GM21390 (cell line): ENCODE measurements around the gene DNAH3.

ENCODE experiments used
- ATAC-seq: cut with Tn5 transposase; IDR thresholded peaks from one replicate; pipeline ENCODE4 v1.9.1; 2021; ENCODE audit not compliant: unreplicated experiment

DNAH3 gene

DNA sequence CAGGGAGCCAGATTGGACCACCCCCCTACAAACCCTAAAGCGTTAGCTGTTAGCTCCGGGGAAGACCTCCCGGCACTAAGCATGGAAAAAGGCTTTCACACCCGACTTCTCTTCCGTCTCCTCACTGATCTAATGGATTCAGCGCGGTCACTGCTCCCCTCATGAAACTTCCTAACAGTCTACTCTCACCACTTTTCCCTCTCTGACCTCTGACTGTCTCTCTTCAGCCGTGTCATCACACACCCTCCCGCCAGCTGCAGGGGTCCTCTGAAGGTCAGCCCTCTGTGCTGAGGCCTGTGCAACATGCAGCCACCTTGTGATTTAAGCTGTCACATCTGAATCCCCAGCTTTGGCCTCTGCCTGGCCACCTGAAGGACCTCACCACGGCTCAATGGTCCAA is 234.4 kb downstream of the DNAH3 start:
- no peak for ATAC-seq

DNA sequence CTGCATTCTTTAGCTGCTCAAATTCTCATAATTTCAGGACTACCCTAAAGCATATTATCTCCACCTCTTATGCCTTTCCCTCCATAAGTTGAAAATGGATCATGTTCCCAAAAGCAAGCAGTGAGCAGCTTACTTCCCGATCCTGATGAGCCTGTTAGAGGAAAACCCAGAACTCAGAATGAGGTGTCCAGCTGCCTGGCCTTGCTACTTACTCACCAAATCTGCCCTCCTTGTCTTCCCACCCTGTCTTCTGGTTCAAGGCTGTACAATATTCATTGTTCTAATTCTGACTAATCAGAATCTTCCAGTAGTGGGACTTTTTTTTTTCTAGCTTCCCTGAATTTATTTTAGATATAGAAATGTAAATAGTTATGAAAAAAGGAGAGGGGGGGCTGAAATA is 239.3 kb downstream of the DNAH3 start:
- no peak for ATAC-seq

DNA sequence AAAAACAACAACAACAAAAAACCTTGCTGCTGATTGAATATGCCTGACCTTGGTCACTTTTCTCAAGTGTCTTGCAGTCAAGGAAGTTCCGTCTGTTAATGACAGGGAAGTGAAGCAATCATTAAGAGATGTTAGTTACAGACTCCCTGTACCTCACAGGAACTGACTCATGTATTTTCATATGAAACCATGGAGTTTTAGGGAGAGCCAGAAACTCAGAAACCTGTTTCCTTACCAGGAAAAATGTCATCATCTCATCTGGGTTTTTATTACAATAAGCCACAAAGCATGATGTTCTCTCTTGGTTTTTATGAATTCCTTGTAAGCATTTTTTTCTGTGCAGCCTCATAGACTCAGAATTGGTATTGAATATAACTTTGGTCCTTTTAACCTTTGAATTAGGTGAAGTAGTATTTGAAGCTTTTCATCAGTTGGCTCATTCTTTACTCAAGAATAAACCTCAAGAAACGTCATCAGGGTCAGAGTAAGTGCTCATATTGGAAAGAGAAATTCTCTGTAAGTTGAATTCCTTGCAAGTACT is 239.8 kb downstream of the DNAH3 start:
- no peak for ATAC-seq

DNA sequence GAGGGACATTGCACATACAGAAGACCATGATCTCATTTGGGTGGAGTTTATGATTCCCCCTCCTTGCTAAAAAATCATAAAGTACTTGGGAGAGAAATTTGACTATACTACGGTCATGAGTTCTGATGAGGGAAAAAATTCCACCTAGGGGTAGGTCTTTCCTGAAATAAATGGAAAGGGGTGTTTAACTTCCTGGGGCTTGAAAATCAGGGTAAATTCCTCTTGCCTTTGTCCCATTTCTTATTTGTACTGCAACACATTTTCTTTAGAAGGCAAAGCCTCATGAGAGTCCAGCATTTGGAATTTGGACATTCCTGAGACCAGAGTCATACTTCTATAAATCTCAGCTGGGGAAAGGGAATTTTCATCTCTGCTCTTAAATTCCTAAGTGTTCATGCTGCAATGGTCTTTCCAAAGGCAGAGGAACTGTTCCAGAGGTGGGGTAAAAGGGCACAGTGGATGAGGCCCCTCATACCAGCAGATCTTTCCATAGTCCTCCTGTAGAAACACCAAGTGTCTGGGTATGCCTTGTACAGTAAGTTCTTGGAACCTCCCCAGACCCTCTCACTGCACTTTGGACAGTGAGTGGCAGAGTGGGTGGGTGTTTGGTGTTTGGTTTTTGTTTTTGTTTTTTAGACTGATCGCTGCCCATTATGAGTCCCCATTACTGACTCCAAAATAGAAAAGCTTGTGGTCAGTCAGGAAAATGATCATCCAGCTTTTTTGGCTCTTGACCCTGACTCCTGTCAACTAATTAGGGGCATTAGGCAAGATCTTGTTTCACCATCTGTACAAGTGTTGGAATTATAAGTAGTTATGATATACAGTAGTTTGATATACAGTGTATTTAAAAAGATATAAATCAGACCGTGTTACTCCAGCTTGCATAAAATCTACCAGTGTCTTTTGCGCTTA is 244.0 kb downstream of the DNAH3 start:
- ATAC-seq: no peak

DNA sequence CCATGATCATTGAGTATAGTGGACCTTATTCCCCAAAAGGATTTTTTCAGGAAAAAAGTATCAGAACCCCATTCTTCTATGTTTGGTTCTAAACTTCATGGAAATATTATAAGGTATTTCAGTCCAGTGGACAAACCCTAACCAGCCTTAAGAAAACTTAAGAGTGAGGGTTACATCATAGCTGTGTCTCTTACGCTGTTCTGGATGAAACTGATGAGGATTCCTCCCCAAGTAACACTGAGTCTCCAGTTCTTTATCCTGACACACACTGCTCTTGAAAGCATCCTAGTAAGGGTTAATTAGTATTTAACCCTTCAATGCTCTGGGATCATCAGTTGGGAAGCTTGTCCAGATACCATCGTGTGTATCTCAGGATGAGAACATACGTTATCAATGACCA is 245.1 kb downstream of the DNAH3 start:
- no peak for ATAC-seq

DNA sequence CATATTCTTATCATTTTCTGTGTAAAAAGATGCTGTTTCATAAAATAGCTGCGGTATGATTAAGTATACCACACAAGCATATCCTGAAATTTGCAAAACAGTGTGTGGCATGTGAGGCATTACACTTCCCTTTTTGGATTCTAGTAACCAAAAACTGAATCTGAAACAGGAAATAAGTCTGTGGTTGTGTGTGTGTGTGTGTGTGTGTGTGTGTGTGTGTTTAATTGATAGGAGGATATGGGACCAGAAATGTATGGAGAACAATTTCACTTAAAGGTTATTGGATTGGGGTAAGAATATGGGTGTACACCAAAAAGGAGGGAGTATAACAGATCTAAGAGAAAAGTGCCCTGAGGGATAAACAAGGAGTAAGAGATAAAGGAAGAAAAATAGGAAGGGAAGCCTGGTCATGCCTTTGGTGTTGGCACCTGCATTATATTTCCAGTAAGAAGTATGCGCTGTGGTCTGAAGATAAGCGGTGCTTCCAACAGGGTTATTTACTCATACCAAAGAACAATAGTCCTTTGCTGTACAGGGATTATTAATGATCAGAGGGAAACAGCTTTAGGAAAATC is 246.1 kb downstream of the DNAH3 start:
- ATAC-seq: no peak

DNA sequence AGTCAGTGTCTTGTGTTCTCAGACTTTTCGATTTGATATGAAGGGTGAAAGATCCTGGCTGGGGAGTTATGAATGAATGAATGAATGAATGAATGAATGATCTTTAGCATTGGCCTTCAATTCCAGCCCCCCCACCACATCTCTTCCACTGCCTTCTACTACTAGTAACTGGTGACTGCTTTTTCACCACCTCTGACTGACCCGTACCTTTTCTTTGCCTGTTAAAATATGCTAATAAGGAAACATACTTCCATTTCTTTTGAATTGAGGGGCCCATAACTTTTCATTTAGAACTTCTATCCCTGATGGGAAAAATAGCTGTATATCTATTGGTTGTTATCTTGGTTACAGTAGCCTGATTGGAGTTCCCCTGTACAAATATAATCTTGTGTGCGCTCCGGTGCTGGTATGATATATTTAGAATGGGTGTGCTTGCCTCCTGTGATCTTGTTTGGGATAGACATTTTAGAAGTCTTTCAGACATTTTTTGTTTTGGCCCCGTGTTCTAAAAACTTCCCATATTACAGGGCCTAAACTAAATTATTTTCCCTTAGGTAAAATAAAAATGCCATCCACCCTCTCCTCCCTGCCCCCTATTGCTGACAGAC is 246.6 kb downstream of the DNAH3 start:
- ATAC-seq: no peak

DNA sequence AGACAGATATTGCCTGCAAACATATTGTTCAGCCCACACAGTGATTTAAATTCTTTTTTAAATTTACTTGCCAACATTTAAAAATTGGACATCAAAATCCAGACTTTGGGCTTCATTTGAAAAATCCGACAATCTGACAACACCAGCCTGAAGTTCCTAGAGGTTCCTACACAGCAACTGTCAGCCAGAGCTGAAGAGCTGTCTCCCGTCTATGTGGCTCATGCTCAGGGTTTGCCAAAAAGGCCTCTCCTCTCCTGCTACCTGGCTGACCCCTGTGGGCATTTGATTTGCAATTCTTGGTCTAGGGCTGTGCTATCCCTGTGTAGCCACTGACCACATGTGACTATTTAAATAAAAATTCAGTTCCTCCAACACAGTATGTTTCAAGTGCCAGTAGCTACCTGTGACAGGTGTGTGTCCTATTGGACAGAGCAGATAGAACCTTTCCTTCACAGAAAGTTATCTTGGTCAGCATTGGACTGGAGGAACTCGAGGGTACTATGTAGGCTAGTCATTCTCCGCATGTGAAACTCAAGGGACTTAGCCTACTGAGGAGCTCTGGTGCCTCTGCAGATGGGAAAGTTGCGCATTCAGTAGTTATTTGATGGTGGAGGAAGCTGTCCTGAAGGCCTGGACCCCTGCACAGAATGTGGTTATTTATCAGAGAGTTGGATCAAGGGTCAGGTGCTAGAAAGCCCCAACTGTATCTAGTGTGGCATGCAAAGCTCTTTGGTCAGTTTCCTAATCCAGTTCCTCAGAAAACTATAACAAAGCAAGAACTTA is 247.3 kb downstream of the DNAH3 start:
- ATAC-seq: no peak

DNA sequence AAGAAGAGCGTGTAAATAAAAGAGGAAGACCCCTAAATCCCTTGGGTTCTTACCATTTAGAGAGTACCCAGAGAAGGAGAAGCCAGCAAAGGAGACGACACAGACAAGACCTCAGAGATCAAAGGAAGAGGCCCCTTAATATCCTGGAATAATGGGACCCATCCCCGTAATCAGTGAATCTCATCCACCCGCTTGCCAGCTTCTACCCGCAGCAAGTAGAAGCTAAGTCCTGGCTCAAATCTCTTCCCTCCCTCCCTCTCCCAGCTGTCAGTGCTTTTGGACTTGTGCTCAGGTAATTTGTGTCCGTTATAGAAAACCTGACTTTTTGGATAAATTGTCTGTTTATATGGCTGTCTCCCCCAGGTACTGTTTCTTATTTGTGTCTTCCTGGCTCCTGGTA is 248.2 kb downstream of the DNAH3 start:
- no peak for ATAC-seq

DNA sequence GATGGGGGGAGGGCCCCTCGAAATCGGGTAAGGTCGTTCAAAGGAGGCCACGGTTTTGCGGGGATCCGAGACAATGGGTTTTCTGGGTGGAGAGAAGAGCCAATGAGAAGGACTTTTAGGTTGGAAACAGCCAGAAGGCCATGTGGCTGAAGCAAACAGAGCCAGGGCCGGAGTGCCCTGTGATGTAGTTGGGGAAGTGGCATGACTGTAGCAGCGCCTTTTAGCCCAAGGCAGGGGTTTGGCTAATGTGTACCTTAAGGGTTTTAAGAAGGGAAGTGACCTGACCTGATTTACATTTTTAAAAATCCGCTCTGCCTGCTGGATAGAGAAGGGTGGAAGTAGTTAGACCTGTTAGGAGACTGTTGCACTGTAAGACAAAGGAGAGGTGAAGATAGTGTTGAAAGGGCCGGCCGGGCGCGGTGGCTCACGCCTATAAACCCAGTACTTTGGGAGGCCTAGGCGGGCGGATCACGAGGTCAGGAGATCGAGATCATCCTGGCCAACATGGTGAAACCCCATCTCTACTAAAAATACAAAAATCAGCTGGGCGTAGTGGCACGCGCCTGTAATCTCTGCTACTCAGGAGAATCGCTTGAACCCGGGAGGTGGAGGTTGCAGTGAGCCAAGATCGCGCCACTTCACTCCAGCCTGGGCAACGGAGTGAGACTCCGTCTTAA is 249.1 kb downstream of the DNAH3 start:
- ATAC-seq: no peak

DNA sequence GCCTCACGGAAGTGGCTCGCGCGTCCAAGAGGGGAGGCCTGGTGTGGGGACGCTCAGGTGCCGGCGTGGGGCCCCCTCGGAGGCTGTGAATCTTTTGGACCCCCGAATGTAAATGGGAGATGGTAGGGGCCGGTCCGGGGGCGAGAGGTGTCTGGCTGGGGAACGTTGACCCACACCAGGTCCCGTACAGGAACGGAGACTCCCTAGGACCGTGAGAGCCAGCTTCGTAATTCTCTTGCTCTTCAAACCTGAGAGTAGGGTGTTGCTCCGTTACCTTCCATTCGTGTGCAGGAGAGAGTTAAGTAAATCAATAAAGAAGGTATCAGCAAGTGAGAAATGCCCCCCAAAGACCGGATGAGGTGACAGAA is 249.6 kb downstream of the DNAH3 start:
- no peak for ATAC-seq

DNA sequence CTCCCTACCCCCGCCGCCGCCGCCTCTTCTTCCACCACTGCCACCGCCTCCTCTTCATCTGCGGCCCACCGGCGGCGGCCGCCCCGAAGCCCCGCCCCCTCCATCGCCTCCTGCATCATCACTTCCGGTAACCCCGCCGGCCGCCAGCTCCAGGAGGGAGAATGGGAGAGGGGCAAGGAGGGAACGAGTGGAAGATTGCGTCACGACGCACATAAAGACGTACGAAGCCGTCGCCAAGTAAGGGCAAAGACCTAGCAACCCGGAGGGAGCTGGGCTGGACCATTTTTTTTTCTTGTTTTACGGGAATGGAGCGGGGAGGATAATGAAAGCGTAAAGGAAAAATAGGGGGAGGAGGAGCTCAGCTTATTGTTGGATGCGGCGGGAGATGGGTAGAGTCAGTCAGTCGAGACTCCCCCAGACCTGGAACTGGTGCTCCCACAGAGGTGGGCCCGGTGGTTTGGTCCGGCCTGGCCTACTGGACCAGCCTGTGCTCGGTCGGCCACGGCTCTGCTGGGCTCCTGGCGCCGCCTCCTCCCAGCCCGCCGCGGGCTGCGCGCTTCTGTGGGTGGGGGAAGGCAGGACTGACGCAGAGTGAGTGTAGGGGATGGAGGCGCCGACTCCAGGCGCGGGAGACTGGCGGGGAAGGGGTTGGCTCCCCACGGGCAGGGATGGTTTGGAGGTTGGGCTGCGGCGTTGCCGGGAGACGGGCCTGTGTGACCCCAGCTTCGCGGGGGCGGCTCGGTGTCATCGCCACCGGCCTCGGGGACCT is 250.2 kb downstream of the DNAH3 start, which contains the start of the genes DCUN1D3 and LYRM1:
DCUN1D3 (minus strand) TSS at position 60 of the 769 bp plus-strand sequence. CDS start 37,820 bp downstream, outside the sequence.
LYRM1 (plus strand) TSS at position 473 of the 769 bp plus-strand sequence. CDS start 14,785 bp downstream, outside the sequence.
- peak; percentile 66 for ATAC-seq

DNA sequence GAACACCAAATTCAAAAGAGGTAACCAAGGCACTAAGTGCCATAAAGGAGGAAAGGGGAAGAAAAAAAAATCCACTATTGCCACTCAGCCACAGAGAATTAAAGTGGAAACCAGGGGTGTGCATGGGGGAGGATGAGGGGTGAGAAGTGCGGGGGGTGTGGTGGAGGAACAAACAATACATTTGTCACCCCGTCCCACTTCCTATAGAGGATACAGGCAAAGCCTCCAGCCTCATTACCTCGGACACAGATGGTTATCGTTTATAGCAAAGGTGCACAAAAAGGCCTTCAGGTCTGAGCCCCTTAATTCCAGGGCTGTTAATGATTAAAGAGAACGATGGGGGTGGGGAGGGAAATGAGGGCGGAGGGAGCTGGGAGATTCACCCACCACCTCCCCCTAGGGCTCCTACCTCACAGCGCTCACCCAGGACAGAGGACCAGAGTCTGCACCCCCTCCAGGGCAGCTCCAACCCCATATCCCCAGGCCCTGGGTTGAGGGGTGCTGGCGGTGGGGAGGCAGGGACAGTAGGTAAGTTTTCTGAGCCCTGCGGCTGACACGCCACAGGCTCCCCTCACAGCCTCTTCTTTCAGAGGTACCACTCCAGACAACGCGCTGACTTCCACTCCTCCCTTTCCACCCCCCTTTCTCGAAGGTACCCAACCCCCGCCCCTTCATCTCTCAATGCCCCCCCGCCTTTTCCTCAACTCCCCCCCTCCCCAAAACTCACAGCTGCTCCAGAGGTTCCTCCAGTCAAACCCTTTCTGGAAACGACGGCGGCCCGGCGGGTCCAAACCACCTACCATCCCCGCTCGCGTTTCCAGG is 251.0 kb downstream of the DNAH3 start:
- ATAC-seq: no peak

DNA sequence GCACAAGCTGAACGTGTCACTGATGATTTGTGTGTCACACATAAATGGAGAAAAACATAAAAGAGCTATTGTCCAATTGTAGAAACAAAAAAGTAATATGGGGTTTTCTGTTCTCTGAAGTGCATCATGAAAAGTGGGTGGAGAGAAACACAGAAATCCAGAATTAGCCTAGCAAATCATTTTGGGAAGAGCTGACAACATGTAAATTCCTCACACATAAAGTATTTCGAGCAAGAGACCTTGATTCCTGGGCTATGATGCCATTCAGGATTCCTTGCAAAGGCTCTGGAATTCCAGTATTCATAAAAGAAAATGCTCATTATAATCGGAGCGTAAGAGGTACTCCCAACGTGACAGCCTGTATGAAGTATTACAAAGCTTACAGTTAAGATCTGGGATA is 251.6 kb downstream of the DNAH3 start:
- no peak for ATAC-seq

DNA sequence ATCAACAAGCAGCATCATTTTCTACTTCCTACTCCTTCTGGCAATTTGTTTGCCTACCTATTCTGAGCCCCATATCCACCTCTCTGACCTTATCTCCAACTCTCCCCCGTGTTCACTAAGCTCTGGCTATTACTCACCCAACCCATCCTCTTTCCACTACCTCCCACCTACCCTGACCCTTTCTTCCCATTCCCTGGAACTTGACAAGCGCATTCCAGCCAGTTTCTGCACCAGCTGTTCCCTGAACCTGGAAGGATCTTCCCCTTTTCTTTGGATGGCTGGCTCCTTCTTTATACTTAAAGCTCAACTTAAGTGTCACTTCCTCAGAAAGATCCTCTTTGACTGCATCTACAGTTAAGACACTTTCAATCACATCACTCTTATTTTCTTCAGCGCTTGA is 252.7 kb downstream of the DNAH3 start:
- ATAC-seq: no peak

DNA sequence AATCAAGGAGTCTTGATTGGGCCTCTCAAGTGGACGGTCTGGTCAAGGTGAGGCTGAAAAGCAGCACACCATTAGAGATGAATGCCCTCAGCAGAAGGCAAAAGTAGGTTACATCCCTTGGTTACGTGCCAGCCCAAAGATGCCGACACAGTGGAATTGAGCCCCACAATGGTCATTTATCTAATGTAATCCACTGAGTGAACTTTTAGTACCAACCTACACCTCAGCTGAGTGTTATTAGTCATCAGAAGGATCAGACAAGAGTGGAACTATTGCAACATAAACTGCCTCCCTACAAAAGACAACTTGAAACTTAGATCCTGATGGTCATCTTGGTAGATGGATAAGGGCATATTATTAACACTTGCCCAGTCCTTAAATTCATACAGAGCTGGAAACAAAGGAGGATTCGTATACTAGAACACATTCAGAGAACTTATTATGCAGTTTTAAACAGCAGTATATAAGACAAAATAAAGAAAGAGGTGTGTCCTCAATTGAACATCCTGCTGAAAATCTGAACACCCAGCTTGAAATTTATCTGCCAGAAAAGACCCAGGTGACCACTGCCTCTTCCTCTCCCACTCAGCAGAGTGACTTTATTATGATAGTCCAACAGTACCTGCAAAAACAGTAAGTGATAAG is 253.3 kb downstream of the DNAH3 start:
- ATAC-seq: no peak

DNA sequence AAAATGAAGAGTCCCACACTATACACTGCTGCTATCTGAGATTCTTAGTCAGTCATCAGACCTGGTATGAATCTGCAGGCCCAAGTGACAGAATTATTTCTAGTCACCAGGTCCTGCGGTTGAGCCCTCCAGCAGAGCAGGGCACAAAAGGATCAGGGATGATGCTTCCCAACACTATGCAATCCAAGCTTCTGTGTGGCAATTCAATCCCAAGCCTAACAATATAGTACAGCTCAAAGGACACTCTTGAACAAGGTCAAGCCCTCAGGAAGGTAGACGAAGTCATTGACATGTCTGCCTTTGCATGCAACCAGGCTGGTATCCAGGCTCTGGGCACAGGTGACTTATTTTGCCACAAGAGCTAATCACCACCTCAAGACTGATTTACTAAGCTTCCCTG is 256.3 kb downstream of the DNAH3 start:
- ATAC-seq: no peak

DNA sequence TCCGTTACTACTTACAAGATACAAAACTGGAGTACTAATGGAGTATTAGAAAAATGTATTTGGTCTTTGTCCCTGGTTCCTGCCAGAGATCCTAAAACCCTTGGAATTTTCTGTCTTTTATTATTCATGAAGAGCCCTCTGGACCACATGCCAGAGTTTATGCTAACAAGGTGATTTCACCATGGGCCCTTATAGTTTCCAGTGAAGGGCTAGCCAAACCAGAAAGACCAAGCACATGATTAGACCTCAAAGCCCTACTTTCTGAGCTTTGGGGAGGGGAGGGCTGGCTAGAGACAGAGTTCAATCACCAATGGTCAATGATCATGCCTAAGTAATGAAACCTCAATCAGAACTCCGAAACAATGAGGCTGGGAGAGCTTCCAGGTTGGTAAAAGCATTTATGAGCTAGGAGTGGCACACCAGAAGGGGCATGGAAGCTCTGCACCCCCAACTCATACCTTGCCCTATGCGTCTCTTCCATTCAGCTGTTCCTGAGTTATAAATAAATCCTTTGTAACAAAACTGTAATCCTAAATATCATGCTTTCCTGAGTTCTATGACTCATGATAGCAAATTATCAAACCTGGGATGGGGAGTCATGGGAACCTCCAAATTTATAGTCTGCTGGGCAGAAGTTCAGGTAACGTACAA is 260.9 kb downstream of the DNAH3 start:
- ATAC-seq: no peak
